GM23248 (cell line): Measurements from ENCODE around the gene ITSN2. TPM values are rescaled to one million over a fixed set of nuclear protein-coding genes. Genes with fewer than 3 reads are reported as not detected.

Source experiments
- DNase-seq: peaks from one replicate; pipeline ENCODE4 v3.0.0-alpha.2; 2015
- H2AFZ ChIP-seq: fragments of 200-600 bp; sonication (generic); 2 replicates; pipeline ENCODE4 v1.6.1; 2016; ENCODE audit warnings: antibody characterized with exemption
- H3F3A ChIP-seq: fragments of 200-600 bp; sonication (generic); 2 replicates; pipeline ENCODE4 v1.6.1; 2016; ENCODE audit warnings: mild to moderate bottlenecking, antibody characterized with exemption, mixed run types; ENCODE audit not compliant: insufficient read depth
- H3K27ac ChIP-seq: fragments of 200-600 bp; sonication (generic); 2 replicates; pipeline ENCODE4 v1.5.1; 2016; ENCODE audit warnings: mild to moderate bottlenecking
- H3K27me3 ChIP-seq: fragments of 200-600 bp; sonication (generic); replicated peaks from 2 replicates; pipeline ENCODE4 v1.6.1; 2016; ENCODE audit warnings: mild to moderate bottlenecking; ENCODE audit not compliant: insufficient read depth
- H3K36me3 ChIP-seq: fragments of 200-600 bp; sonication (generic); 2 replicates; pipeline ENCODE4 v1.6.1; 2016; ENCODE audit warnings: low read depth, mild to moderate bottlenecking
- H3K4me1 ChIP-seq: fragments of 200-600 bp; sonication (generic); 2 replicates; pipeline ENCODE4 v1.6.1; 2016; ENCODE audit warnings: mild to moderate bottlenecking; ENCODE audit not compliant: insufficient read depth
- H3K4me2 ChIP-seq: fragments of 200-600 bp; sonication (generic); one replicate; pipeline ENCODE4 v1.6.1; 2016; ENCODE audit warnings: mild to moderate bottlenecking; ENCODE audit not compliant: unreplicated experiment
- H3K4me3 ChIP-seq: fragments of 200-600 bp; sonication (generic); 2 replicates; pipeline ENCODE4 v1.5.1; 2016; ENCODE audit warnings: mild to moderate bottlenecking
- H3K79me2 ChIP-seq: fragments of 200-600 bp; sonication (generic); 2 replicates; pipeline ENCODE4 v1.6.1; 2016; ENCODE audit warnings: mild to moderate bottlenecking; ENCODE audit not compliant: insufficient read depth
- H3K9ac ChIP-seq: fragments of 200-600 bp; sonication (generic); 2 replicates; pipeline ENCODE4 v1.6.1; 2016; ENCODE audit warnings: mild to moderate bottlenecking
- H3K9me2 ChIP-seq: fragments of 200-600 bp; sonication (generic); 2 replicates; pipeline ENCODE4 v1.6.1; 2016; ENCODE audit warnings: mixed run types, mild to moderate bottlenecking, moderate library complexity; ENCODE audit not compliant: insufficient read depth
- H3K9me3 ChIP-seq: fragments of 200-600 bp; sonication (generic); one replicate; pipeline ENCODE4 v1.6.1; 2017; ENCODE audit warnings: low read depth
- H4K20me1 ChIP-seq: fragments of 200-600 bp; sonication (generic); 2 replicates; pipeline ENCODE4 v1.6.0; 2016; ENCODE audit not compliant: insufficient read depth
- EZH2 ChIP-seq: fragments of 200-600 bp; sonication (generic); IDR thresholded peaks from 2 replicates; pipeline ENCODE4 v1.6.1; 2018; ENCODE audit warnings: antibody characterized with exemption, mild to moderate bottlenecking; ENCODE audit not compliant: insufficient read depth, poor library complexity, severe bottlenecking
- EZH2phosphoT487 ChIP-seq: fragments of 200-600 bp; sonication (generic); IDR thresholded peaks from 2 replicates; pipeline ENCODE4 v1.6.1; 2018; ENCODE audit warnings: antibody characterized with exemption, moderate library complexity, mild to moderate bottlenecking, low read depth; ENCODE audit not compliant: insufficient read depth
- WGBS, 2 experiments: methylation state at CpG; one replicate each; pipeline ENCODE4 v1.1.6; 2015 to 2017; ENCODE audit warnings: low lambda C conversion rate in 2 of 2, low coverage in 1 of 2; ENCODE audit errors: missing lambda C conversion rate in 2 of 2; 5-methylcytosine and 5-hydroxymethylcytosine counted together
- in situ Hi-C: fragments of 300-500 bp; cut with MboI; formaldehyde crosslinking; loops from 2 replicates; pipeline ENCODE4 v1.15.0; 2020
- polyA plus RNA-seq: library from polyadenylated mRNA; unstranded; fragments of >200 nt; fragmentation: Nextera tagmentation; extraction: Ambion mirVana; gene quantifications from 2 replicates; pipeline ENCODE4 v1.2.1, GENCODE V29; 2016
- total RNA-seq: library from RNA; depleted of rRNA; stranded (reverse); fragments of >200 nt; shearing (Covaris generic); gene quantifications from 2 replicates; pipeline ENCODE4 v1.2.3, GENCODE V29; 2014

Gene ITSN2
- total and polyA plus RNA-seq, 2 experiments from 2014 or later, result 12.9 to 19.2 TPM

GRCh38 chr2:24175631-24176187 lies 184.6 kb downstream of the ITSN2 start:
- H3K4me3 ChIP-seq, result peak overlapping the region; percentile 73

GRCh38 chr2:24174851-24175277 lies 185.5 kb downstream of the ITSN2 start, which contains the start of gene FAM228A:
Gene FAM228A (plus strand): TSS chr2:24175053. CDS start chr2:24175481, 428 bp downstream.
- H2AFZ ChIP-seq, result peak within 1 kb of the TSS; percentile 88
- H3K9ac ChIP-seq, result peak within 1 kb of the TSS; percentile 63

More at GRCh38 chr2:24175631-24176187, 184.6 kb downstream of the ITSN2 start:
- Histone ChIP-seq H3K36me3 (no peaks in the 10 kb centered on the region), H4K20me1 (no peaks in the 10 kb centered on the region), H3K27me3 (no peaks in the 10 kb centered on the region), H3K9me3 (no peaks in the 10 kb centered on the region), H3K9me2 (no peaks in the 10 kb centered on the region), H2AFZ (peak overlapping the region; percentile 88), H3F3A (peaks cover 6% of the 10 kb centered on the region; the same call in 1 of the 2 replicates), H3K79me2 (no peaks in the 10 kb centered on the region), H3K9ac (peak overlapping the region; percentile 63), H3K4me1 (no peaks in the 10 kb centered on the region), H3K27ac (no peak overlapping the region), H3K4me2 (peak overlapping the region; percentile 88)
- in situ Hi-C loops, result no loop called here
- 2 to 3% methylated on average over 15 to 17 of the region's 17 CpGs for WGBS, 2 experiments
- TF ChIP-seq EZH2 (no peak), EZH2phosphoT487 (no peak)
- DNase-seq, result peak; percentile 55

GRCh38 chr2:24169023-24169422 lies 191.3 kb downstream of the ITSN2 start:
- H3K9me2 ChIP-seq, result no peaks in the 10 kb centered on the region
- no peak overlapping the region for H3K9ac ChIP-seq
- in situ Hi-C loops, result no loop called here
- H3K4me2 ChIP-seq, result no peak overlapping the region
- no peak overlapping the region for H3K4me3 ChIP-seq
- TF ChIP-seq EZH2phosphoT487, result no peak
- no peak for TF ChIP-seq EZH2
- no peaks in the 10 kb centered on the region for H3K79me2 ChIP-seq
- no peak for DNase-seq
- H3K27ac ChIP-seq, result no peak overlapping the region
- no peak overlapping the region for H2AFZ ChIP-seq
- no peaks in the 10 kb centered on the region for H3K36me3 ChIP-seq
- no peaks in the 10 kb centered on the region for H3K9me3 ChIP-seq
- WGBS, 2 experiments, result 95 to 97% methylated on average over 5 of the region's 5 CpGs
- no peaks in the 10 kb centered on the region for H3K4me1 ChIP-seq
- no peaks in the 10 kb centered on the region for H3K27me3 ChIP-seq
- no peaks in the 10 kb centered on the region for H4K20me1 ChIP-seq
- peaks cover 4% of the 10 kb centered on the region; the same call in 1 of the 2 replicates for H3F3A ChIP-seq

More at GRCh38 chr2:24174851-24175277, 185.5 kb downstream of the ITSN2 start, which contains the start of gene FAM228A:
- Histone ChIP-seq H4K20me1 (no peaks in the 10 kb centered on the region), H3K4me2 (peak within 1 kb of the TSS; percentile 88), H3F3A (peaks cover 6% of the 10 kb centered on the region; the same call in 1 of the 2 replicates), H3K4me1 (no peaks in the 10 kb centered on the region), H3K4me3 (peak within 1 kb of the TSS; percentile 73), H3K36me3 (no peaks in the 10 kb centered on the region), H3K27me3 (no peaks in the 10 kb centered on the region), H3K9me3 (no peaks in the 10 kb centered on the region), H3K27ac (no peak within 1 kb of the TSS), H3K9me2 (no peaks in the 10 kb centered on the region), H3K79me2 (no peaks in the 10 kb centered on the region)
- TF ChIP-seq EZH2 (no peak), EZH2phosphoT487 (no peak)
- no peak for DNase-seq
- 35 to 42% methylated on average over 25 to 45 of the region's 46 CpGs for WGBS, 2 experiments
- in situ Hi-C loops, result no loop called here

- Histone ChIP-seq H3K4me2 (no peak overlapping the region), H4K20me1 (no peaks in the 10 kb centered on the region), H3K36me3 (no peaks in the 10 kb centered on the region), H3K79me2 (no peaks in the 10 kb centered on the region), H2AFZ (no peak overlapping the region), H3K9me2 (no peaks in the 10 kb centered on the region), H3K4me1 (no peaks in the 10 kb centered on the region), H3K9me3 (no peaks in the 10 kb centered on the region), H3K4me3 (no peak overlapping the region), H3K9ac (no peak overlapping the region), H3K27me3 (no peaks in the 10 kb centered on the region), H3F3A (no peaks in the 10 kb centered on the region), H3K27ac (no peak overlapping the region)
- no peak for TF ChIP-seq EZH2phosphoT487
- no peak for TF ChIP-seq EZH2
- in situ Hi-C loops, result no loop called here
- WGBS, 2 experiments, result 53 to 84% methylated on average over 5 to 8 of the region's 8 CpGs
- DNase-seq, result peak; percentile 23
These were observed 195.8 kb downstream of the ITSN2 start for GRCh38 chr2:24164416-24164973.
